C4-2B (cell line): ENCODE data around the gene MBTPS1.

Source experiments
- ZFX ChIP-seq: fragments of 450-650 bp; IDR thresholded peaks from 2 replicates; pipeline ENCODE4 v1.6.1; 2017
- TF ChIP-seq, protein P1 (sequence below): fragments of 450-650 bp; conservative IDR thresholded peaks from 2 replicates; pipeline ENCODE4 v1.5.1; 2017; ENCODE audit warnings: mild to moderate bottlenecking

DNA sequence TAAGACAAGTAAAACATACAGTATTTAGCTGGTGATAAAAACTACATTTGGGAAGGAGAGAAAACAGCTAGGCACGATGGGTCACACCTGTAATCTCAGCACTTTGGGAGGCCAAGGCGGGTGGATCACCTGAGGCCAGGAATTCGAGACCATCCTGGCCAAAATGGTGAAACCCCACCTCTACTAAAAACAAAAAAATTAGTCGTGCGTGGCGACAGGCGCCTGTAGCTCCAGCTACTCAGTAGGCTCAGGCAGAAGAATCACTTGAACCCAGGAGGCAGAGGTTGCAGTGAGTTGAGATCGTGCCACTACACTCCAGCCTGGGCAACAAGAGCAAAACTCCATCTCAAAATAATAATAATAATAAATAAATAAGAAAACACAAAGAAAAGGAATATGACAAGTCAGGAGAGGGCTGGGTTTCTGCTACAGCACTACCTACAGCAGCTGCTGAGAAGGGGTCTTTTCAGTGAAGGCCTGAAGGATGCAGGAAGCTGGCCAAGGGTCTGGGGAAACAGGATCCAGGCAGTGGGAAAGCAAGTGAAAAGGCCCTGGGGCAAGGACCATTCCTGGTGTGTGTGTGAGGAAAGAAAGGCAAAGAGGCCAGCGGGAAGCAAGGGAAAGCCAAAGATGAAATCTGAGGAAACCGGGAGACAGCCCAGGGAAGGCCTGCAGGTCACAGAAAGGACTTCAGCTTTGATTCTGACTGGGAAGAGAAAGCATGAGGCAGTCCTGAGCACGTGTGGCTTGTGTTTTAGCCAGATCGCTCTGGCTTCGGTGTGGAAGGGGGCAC is 10.6 kb downstream of the MBTPS1 start:
- TF ChIP-seq, protein P1, sequence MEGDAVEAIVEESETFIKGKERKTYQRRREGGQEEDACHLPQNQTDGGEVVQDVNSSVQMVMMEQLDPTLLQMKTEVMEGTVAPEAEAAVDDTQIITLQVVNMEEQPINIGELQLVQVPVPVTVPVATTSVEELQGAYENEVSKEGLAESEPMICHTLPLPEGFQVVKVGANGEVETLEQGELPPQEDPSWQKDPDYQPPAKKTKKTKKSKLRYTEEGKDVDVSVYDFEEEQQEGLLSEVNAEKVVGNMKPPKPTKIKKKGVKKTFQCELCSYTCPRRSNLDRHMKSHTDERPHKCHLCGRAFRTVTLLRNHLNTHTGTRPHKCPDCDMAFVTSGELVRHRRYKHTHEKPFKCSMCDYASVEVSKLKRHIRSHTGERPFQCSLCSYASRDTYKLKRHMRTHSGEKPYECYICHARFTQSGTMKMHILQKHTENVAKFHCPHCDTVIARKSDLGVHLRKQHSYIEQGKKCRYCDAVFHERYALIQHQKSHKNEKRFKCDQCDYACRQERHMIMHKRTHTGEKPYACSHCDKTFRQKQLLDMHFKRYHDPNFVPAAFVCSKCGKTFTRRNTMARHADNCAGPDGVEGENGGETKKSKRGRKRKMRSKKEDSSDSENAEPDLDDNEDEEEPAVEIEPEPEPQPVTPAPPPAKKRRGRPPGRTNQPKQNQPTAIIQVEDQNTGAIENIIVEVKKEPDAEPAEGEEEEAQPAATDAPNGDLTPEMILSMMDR: no peak
- no peak for TF ChIP-seq ZFX
